HG03135 (cell line): Measurements from ENCODE around the gene AGTRAP.

Experiments used
- ATAC-seq: cut with Tn5 transposase; IDR thresholded peaks from one replicate; pipeline ENCODE4 v1.9.1; 2021; ENCODE audit warnings: mild to moderate bottlenecking, moderate library complexity; ENCODE audit not compliant: unreplicated experiment

Gene AGTRAP

GRCh38 chr1:11705596-11705995, 30.3 kb upstream of the AGTRAP start:
- no peak for ATAC-seq

DNA sequence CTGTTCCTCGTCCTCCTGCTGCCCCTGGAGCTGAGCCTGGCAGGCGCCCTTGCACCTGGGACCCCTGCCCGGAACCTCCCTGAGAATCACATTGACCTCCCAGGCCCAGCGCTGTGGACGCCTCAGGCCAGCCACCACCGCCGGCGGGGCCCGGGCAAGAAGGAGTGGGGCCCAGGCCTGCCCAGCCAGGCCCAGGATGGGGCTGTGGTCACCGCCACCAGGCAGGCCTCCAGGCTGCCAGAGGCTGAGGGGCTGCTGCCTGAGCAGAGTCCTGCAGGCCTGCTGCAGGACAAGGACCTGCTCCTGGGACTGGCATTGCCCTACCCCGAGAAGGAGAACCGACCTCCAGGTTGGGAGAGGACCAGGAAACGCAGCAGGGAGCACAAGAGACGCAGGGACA, 29.6 kb upstream of the AGTRAP start:
- ATAC-seq, result no peak

GRCh38 chr1:11707621-11708276, 28.2 kb upstream of the AGTRAP start:
- no peak for ATAC-seq

DNA sequence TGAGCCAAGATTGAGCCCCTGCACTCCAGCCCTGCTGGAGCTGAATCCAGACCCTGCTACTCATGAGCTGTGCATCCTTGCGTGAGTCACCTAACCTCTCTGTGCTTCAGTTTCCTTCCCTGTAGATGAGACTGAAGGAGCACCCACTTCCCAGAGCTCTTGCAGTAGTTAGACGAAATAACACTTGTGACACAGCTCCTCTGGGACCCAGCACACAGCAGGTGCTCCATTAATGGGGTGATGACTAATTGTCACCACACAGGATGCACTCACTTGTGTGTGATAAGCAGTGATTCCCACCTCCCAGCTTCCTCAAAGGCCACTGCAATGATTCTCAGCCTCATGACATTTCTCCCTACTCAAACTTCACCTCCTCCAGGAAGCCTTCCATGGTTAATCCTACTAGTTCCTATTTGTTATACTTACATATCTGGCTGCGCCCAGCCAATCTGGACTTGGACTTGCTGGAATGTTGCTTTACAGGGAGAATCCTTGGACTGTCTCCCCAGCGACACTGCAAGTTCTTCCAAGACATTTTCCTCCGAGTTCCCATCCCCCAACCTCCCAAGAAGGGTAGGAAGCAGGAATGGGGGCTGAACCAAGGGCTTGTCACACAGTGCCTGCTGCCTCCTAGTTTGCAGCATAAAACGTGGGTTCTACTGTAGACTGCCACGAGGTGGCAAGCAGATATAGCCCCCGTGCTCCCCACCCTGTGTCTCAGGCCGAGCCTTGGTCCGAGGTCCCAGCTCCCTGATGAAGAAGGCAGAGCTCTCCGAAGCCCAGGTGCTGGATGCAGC, 27.2 kb upstream of the AGTRAP start:
- ATAC-seq, result no peak

DNA sequence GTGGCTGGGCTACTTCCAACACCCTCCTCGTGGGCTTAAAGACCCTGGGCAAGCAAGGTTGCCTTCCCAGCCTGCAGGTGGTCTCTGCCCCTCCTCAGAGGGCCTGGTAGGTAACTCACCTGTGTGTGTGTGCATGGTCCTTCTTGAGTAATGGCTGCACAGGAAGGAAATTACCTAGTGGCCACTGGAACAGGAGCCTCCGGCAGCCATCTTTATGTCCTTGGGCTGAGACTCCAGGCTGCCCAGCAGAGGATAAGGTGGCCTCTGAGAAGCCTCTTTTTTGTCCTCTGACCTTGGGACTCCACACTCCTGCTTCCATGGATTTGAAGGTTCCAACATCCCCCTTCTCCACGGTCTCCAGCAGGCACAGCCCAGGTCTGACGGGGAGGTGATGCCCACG, 24.4 kb upstream of the AGTRAP start:
- no peak for ATAC-seq

GRCh38 chr1:11712285-11712684, 23.7 kb upstream of the AGTRAP start:
- ATAC-seq, result no peak

DNA sequence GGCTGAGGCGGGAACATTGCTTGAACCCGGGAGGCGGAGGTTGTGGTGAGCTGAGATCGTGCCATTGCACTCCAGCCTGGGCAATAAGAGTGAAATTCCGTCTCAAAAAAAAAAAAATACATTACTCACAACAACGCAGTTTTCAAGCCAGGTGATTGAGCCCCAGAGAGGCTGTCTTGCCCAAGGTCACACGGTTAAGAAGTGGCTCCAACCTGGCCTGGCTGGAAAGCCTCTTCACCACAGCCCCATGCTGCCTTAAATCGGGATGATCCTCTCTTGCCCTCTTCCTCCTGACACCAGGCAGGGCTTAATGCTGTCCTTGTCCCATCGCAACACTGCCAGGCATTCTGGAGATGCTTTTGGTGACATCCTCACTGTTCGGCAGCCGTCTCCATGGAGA, 22.8 kb upstream of the AGTRAP start:
- no peak for ATAC-seq

DNA sequence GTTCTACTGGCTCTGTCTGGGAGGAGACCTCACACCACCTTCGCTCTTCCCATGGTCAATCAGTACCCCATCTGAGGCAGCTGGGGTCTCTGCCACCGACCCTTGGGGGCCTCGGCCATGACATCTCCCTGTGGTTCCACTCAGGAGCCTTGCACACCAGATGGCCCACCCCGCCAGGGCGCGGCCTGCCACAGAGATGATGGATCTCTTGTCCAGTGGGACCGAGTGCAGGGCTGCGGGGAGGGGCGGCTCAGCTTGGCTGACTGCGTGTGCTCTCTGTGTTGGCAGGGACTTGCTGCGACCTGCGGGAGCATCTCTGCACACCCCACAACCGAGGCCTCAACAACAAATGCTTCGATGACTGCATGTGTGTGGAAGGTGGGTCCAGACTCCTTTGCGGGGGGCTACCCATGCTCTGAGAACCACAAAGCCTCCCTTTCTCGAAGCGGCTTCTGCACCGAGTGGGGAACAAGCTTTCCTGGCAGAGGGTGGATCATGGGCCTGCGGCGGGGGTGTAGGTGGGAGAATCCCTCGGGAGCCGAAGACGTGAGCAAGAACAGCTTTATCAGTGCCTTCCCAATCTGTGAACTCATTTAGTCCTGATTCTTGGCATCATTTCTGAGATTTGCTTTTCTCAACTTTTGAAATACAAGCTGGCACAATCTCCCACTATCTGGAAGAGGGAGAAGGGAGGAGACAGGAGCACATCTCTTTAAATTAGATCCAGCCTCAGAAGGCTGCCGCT, 20.9 kb upstream of the AGTRAP start:
- ATAC-seq, result no peak

GRCh38 chr1:11719313-11720032, 16.5 kb upstream of the AGTRAP start:
- ATAC-seq, result peak; percentile 54

DNA sequence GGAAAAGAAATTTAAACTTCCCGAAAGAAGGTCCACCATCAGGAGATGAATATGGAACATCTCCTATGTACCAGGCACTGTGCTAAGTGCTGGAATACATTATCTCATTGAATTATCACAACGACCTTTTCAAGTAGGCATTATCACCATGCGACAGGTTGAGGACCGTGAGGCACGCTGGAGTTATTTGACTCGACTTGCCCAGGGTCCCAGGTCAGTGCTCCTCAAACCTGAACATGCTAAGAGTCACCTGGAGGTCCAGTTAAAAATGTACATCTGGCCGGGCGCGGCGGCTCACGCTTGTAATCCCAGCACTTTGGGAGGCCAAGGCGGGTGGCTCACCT, 15.9 kb upstream of the AGTRAP start:
- ATAC-seq, result no peak

DNA sequence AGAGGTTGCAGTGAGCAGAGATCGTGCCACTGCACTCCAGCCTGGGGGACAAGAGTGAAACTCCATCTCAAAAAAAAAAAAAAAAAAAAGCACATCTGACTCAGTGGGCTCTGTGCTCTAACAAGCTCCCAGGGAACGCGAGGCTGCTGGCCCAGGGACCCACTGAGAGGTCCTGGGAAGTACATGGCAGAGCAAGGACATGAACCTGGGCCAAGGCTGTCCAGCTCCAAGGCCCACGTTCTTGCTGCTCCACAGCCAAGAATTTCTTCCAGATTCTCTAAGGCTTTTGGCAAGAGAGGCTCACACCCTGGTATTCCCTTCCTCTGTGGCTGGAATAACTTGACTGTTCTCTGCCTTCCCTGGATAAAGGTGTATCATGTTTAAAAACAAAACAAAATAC, 15.4 kb upstream of the AGTRAP start:
- no peak for ATAC-seq

DNA sequence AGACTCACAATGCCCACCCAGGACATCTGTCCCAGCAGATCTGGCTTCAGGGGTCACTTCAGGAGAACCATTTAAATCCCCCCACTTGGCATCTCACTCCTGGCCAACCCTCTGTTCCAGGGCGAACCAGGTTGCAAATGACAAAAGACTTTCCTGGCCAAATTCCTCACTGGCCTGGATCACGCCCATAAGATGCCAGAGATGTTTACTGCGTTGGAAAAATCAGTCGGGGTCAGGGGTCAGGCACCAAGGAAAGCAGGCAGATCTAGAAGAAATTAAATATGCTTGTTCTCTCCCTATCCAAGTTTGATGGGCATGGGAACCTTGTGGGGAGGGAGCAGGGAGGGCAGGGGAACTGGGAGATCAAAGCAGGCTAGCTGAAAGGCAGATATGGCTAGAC, 14.6 kb upstream of the AGTRAP start:
- no peak for ATAC-seq

GRCh38 chr1:11722538-11722937, 13.4 kb upstream of the AGTRAP start:
- no peak for ATAC-seq

- ATAC-seq, result no peak
These were observed 10.3 kb upstream of the AGTRAP start for GRCh38 chr1:11725616-11726015.

GRCh38 chr1:11727119-11727518, 8.8 kb upstream of the AGTRAP start:
- no peak for ATAC-seq

GRCh38 chr1:11728126-11728806, 7.7 kb upstream of the AGTRAP start:
- ATAC-seq, result no peak

DNA sequence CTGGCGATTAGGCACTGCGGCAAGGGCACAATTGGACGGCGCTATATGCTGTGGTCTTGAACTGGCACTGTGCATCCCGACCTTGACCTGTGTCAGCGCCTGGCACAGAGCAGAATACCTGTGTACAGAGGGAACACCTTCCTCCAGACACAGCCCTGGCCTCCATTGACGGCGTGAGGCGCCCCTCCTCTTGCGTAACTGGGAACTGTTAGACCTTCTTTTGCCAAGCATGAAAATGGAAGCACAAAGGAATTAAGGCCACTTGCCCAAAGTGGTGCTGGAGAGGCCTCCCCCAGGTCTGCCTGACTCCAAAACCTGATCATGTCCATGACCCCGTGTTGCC, 6.8 kb upstream of the AGTRAP start:
- ATAC-seq, result no peak

GRCh38 chr1:11729498-11730428, 6.2 kb upstream of the AGTRAP start:
- no peak for ATAC-seq

DNA sequence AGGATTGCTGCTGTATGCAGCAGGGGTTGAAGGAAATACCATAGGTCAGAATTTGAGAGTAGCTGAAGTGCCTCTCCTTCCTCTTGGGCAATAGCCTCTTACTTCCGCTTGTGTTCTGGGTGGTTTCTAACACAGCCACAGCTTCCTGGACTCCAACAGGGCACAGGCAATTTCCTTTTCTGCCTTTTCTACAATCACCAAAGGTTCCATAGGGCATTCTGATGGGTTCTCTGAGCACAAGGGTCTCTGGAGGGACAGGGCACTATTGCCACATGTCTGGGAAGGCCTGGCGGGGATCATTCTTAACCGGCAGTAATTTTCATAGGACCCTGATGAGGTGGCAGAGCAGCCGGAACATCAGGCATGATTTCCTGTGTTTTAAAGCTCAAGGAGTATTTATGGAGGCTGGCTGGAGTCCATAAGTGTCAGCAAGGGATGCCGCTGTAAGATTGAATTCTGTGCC, 5.5 kb upstream of the AGTRAP start:
- no peak for ATAC-seq
